Calu3 (cell line): ENCODE results near the gene EXOC2. TPM values are rescaled to one million over a fixed set of nuclear protein-coding genes. Genes with fewer than 3 reads are reported as not detected.

Experiments
- BruUV-seq: library from RNA; stranded (reverse); fragments of 400-500 nt; replicated peaks from 2 replicates; lab custom pipeline; 2021; lab: Mats Ljungman, UMichigan
- CTCF ChIA-PET: fragments of 300-600 bp; sonication (Branson Sonifier 250); formaldehyde crosslinking; loops from one replicate; lab custom pipeline; 2022; ENCODE audit warnings: antibody characterized with exemption; lab: Charles Lee
- DNase-seq: peaks from one replicate; pipeline ENCODE4 v3.0.0; 2022
- H3K27ac Mint-ChIP-seq: one replicate; pipeline ENCODE4 v1.8.0; 2022; ENCODE audit warnings: mixed read lengths; ENCODE audit not compliant: unreplicated experiment
- H3K27me3 Mint-ChIP-seq: one replicate; pipeline ENCODE4 v1.8.0; 2022; ENCODE audit warnings: mixed read lengths; ENCODE audit not compliant: unreplicated experiment
- H3K36me3 Mint-ChIP-seq: one replicate; pipeline ENCODE4 v1.8.0; 2022; ENCODE audit warnings: mild to moderate bottlenecking, moderate library complexity, mixed read lengths; ENCODE audit not compliant: insufficient read depth, unreplicated experiment
- H3K4me1 Mint-ChIP-seq: one replicate; pipeline ENCODE4 v1.8.0; 2022; ENCODE audit warnings: mild to moderate bottlenecking, low read depth, mixed read lengths; ENCODE audit not compliant: unreplicated experiment
- H3K4me3 Mint-ChIP-seq: one replicate; pipeline ENCODE4 v1.8.0; 2022; ENCODE audit warnings: mild to moderate bottlenecking, low read depth, moderate library complexity, mixed read lengths; ENCODE audit not compliant: unreplicated experiment
- H3K9me3 Mint-ChIP-seq: one replicate; pipeline ENCODE4 v1.8.0; 2022; ENCODE audit warnings: low read depth, mixed read lengths; ENCODE audit not compliant: unreplicated experiment
- CTCF ChIP-seq: fragments of 200-600 bp; IDR thresholded peaks from one replicate; pipeline ENCODE4 v1.8.0; 2022; ENCODE audit warnings: antibody characterized with exemption; ENCODE audit not compliant: unreplicated experiment
- intact Hi-C: fragments of 100-400 bp; cut with micrococcal nuclease; formaldehyde crosslinking; loops from one replicate; pipeline ENCODE4 v1.10.0; 2022; ENCODE audit not compliant: unreplicated experiment
- total RNA-seq: library from RNA; stranded (reverse); gene quantifications from 2 replicates; pipeline ENCODE4 v1.2.3, GENCODE V29; 2022

Gene EXOC2
- total RNA-seq, 1 experiment from 2014 or later = 13.2 TPM

- no peak for DNase-seq
- CTCF ChIA-PET = interaction anchor here (0.7 kb wide), 1 partner anchor 1156 kb away, joined by 3 read pairs; no protein-coding TSS in a partner anchor
- intact Hi-C loops = no loop called here
- Mint-ChIP-seq H3K27me3 (peaks cover 30% of the 10 kb centered on the region), H3K4me1 (no peaks in the 10 kb centered on the region), H3K4me3 (no peak overlapping the region), H3K36me3 (no peaks in the 10 kb centered on the region), H3K27ac (no peak overlapping the region), H3K9me3 (no peaks in the 10 kb centered on the region)
- TF ChIP-seq CTCF = no peak
- BruUV-seq = no TSS peak
Observed at GRCh38 chr6:441126-441920, 251.6 kb downstream of the EXOC2 start.

GRCh38 chr6:439641-440167 is 253.2 kb downstream of the EXOC2 start:
- BruUV-seq = no TSS peak
- intact Hi-C loops = no loop called here
- no peak overlapping the region for H3K27ac Mint-ChIP-seq

GRCh38 chr6:438634-439170 is 254.2 kb downstream of the EXOC2 start:
- BruUV-seq = no TSS peak
- Mint-ChIP-seq H3K4me1 (no peaks in the 10 kb centered on the region), H3K4me3 (no peak overlapping the region), H3K9me3 (no peaks in the 10 kb centered on the region), H3K27ac (no peak overlapping the region), H3K36me3 (no peaks in the 10 kb centered on the region), H3K27me3 (peaks cover 30% of the 10 kb centered on the region)
- TF ChIP-seq CTCF = no peak
- CTCF ChIA-PET = no interaction called here
- no peak for DNase-seq
- intact Hi-C loops = no loop called here

More at GRCh38 chr6:439641-440167, 253.2 kb downstream of the EXOC2 start:
- no peak for DNase-seq
- Mint-ChIP-seq H3K36me3 (no peaks in the 10 kb centered on the region), H3K4me3 (no peak overlapping the region), H3K27me3 (peaks cover 30% of the 10 kb centered on the region), H3K4me1 (no peaks in the 10 kb centered on the region), H3K9me3 (no peaks in the 10 kb centered on the region)
- no peak for TF ChIP-seq CTCF
- CTCF ChIA-PET = no interaction called here

- no peak overlapping the region for H3K4me3 Mint-ChIP-seq
- intact Hi-C loops = no loop called here
- no peak for TF ChIP-seq CTCF
- H3K9me3 Mint-ChIP-seq = no peaks in the 10 kb centered on the region
- no TSS peak for BruUV-seq
- H3K27ac Mint-ChIP-seq = no peak overlapping the region
- peaks cover 30% of the 10 kb centered on the region for H3K27me3 Mint-ChIP-seq
- peaks cover under 1% of the 10 kb centered on the region for H3K4me1 Mint-ChIP-seq
- H3K36me3 Mint-ChIP-seq = no peaks in the 10 kb centered on the region
- no peak for DNase-seq
- CTCF ChIA-PET = no interaction called here
Observed at GRCh38 chr6:437037-437392, 255.9 kb downstream of the EXOC2 start.
